Stimulated activated CD4-positive, alpha-beta T cell treated with anti-CD3 and anti-CD28 coated beads, TNF-alpha, amount 100 ng/mL, for 48 hours (primary cell): ENCODE data around the gene TBC1D5.
"Not testable (repeated sequence)": the region's sequence is repeated elsewhere in the genome, so short reads cannot be mapped to it uniquely, and the experiment has no call there.

ENCODE experiments used
- DNase-seq, 3 donors: peaks; one replicate each; pipeline ENCODE4 v3.0.0-alpha.2; 2020; ENCODE audit warnings: low read depth in 3 of 3

Gene TBC1D5

DNA sequence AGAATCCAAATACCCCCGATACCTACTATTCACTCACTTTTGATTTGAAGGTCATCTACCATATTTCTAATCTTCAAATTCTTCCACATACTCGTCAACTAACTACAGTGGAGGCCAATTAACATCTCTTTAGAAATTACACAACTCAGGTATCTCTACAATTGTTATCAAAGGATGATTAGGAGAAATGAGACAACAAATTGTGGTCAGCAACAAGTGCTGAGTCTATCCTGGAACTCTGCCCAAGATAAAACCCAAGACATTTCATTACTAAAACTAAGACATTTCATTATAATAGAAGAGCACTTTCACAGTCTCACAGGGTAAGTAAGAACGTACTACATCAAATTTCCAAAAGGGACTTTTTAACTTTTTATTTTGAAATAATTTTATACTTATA lies 100.0 kb downstream of the TBC1D5 start:
- DNase-seq, result no peak

DNA sequence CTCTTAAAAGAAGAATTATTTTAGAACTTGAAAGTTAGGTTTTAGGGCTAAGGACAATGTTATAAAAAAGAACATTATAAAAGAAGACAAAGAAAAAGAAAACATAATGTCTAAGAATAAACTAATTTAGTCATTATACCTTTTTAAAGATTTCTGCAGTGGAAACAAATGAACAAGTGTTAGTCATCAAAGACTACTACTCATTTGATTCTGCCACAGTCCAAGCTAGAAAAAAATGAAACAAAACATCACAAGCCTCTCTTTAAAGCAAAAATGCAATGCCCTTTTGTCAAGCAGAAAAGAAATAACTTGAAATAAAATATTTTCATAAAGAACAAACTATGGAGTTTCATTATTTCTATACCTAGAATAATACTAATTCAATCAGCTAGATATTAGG lies 102.0 kb downstream of the TBC1D5 start:
- no peak for DNase-seq

DNA sequence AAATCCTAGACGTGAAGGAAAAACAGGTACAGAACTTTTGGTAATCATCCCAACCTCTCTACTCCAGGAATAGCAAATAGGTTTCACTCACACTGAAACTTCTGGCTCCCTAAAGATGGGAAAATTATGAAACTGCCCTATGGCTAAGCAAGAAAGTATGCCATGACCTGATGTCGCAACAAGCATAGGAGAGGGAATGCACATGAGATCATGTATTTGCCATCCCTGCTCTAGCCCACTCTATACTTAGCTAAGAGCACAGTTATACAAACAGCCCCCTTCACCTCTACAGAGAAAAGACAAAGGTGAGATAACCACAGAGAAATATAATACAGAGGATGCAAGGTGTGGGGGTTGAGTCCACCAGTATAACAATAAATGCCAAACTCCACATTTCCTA lies 102.7 kb downstream of the TBC1D5 start:
- no peak for DNase-seq

DNA sequence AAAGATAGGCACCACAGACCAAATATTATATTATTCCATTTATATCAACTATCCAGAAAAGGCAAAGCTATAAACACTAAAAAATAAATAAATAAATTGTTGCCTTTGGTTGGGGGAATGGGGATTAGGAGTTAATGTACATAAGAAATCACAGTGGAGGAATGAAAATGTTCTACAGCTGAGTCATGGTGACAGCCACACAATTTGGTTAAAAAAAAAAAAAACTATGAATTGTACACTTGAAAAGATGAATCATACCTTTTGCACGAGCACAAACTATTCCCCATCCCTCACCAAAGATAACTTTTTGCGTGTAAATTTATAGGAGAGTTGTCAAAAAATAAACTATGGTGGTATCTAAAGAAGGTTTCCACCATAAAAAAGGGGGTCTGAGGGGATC lies 103.2 kb downstream of the TBC1D5 start:
- DNase-seq, result no peak

DNA sequence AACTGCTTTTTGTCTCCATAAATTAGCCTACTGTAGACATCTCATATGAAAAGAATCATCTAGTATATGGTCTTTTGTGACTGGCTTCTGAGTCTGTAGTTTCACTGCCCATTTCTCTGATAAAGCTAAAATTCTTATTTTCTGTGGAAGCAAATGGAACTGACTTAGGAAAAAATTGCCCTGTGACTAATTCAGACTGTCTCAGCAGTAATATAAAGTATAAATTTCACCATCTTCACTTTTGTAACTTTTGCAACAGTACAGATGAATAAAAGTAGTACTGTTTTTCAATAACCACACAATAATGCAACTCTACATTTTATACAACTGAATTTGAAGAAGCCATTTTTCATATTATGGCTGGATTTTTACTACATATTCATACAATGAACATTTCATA lies 104.1 kb downstream of the TBC1D5 start:
- DNase-seq, result no peak

DNA sequence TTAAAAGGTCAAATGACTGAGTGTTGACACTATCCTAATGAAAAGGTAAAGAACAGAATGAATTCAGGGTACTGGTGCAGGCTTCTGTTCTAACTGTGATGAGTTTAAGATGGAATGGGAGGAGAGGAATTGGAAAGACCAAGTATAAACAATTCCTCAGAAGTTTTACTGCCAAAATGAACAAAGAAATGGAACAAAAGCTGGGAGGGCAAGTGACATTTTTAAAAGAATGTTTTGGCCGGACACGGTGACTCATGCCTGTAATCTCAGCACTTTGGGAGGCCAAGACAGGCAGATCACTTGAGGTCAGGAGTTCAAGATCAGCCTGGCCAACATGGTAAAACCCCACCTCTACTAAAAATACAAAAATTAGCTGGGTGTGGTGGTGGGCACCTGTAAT lies 106.8 kb downstream of the TBC1D5 start:
- not testable (repeated sequence) for DNase-seq

DNA sequence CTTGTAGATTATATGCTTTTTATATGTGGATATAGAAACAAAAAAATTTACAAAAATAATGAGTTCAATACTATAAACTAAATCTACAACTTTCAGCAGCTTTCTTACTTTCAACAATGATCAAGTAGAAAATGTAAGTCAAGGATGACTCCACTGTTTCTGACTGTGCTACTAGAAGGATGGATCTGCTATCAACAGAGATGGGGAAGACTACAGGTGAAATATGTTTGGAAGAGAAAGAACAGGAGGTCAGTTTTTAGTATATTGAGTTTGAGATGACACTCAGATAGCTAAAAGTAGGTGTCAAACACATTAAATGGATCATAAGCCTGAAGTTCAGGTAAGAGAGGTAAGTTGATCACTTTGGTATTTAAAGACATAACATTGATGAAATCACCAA lies 107.5 kb downstream of the TBC1D5 start:
- DNase-seq, result no peak

DNA sequence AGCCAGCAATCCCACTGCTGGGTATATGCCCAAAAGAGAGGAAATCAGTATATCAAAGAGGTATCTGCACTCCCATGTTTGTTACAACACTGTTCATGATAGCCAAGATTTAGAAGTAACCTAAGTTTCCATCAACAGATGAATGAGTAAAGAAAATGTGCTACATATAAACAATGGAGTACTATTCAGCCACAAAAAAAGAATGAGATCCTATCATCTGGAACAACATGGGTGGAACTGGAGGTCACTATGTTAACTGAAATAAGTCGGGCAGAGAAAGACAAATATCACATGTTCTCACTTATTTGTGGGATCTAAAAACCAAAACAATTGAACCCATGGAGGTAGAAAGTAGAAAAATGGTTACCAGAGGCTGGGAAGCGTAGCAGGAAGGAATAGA lies 108.2 kb downstream of the TBC1D5 start:
- DNase-seq, result no peak

DNA sequence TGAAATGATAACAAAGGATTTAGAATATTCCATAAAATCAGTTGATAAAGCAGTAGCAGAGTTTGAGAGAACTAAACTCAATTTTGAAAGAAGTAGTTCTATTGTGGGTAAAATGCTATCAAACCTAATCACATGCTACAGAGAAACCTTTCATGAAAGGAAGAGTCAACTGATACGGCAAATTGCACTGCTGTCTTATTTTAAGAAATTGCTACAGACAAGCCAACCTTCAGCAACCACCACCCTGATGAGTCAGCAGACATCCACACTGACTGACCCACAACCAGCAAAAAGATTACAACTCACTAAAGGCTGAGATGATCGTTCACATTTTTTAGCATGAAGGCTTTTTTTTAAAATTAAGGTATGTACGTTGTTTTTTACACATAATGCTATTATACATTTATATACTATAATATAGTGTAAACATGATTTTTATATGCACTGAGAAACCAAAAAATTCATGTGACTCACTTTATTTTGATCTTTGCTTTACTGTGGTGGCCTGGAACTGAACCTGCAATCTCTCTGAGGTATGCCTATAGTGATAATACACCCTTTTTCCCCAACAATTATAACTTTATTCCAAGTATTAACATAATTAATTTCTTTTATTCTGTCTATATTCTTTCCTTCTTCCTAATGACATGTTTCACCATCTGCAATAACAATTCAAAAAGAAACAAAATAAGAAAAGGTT lies 109.9 kb downstream of the TBC1D5 start:
- DNase-seq, result peak in 1 of 3 donors; percentile 6

DNA sequence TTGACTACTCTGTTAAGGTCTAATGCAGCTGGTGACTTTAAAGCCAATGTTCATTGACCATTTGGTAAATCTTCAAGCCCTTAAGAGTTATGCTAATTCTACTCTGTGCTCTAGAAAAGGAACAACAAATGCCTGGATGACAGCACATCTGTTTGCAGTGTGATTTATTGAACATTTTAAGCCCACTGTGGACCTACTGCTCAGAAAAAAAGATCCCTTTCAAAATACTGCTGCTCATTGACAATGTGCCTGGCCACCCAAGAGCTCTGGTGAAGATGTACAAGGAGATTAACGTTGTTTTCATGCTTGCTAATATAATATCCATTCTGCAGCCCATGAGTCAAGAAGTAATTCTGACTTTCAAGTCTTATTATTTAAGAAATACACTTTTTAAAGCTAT lies 110.8 kb downstream of the TBC1D5 start:
- no peak for DNase-seq

DNA sequence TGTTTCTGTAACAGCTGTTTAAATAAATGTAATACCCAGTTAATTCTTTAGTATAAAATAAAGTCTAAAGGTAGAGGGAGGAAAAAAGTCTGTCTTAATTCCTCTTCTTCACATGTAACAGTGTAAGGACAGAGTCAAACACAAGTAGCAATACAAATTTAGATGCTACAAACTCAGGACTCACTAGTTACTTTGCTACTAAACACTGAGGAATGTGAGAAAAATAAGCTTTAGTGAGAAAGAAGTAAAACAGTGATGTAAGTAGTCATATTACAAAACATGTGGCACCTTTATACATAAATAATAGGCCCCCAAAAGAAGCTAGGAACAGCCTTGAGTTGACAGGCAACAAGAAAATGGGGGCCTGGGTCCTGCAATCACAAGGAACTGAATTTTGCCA lies 113.0 kb downstream of the TBC1D5 start:
- DNase-seq, result no peak

DNA sequence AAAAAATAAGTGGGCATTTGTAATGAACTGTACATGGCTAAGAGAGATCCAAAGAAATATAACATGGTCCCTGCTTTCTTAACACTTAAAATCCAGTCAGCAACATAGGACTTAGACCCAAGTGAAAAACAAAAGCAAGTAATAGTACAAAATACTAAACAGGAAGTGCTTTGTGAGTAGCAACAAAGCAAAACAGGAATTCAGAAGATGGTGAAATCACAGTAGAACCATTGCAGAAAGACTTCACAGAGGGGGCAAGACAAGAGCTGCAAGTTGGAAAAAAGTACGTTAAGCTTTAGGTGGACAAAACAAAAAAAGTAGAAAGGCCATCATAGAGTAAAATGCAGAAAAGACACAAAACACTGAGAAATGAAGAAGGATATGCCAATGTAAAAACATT lies 116.0 kb downstream of the TBC1D5 start:
- DNase-seq, result no peak

DNA sequence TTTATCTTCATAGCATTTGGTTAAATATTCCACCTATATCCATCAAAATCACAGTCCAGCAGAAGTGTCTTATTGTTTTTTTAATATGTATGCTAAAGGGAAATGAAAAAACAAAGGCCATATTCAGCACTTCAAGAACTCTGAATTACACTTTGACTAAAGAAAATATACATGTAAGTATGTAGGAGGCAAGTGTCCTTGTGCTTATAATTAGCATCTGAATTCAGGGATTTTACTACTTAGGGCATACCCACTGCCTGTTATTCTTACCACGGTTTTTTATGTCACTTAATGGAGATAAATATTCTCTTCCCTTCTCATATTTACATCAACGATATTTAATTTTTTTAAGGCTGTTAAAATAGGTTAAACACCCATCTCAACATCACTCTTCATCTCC lies 117.3 kb downstream of the TBC1D5 start:
- no peak for DNase-seq

DNA sequence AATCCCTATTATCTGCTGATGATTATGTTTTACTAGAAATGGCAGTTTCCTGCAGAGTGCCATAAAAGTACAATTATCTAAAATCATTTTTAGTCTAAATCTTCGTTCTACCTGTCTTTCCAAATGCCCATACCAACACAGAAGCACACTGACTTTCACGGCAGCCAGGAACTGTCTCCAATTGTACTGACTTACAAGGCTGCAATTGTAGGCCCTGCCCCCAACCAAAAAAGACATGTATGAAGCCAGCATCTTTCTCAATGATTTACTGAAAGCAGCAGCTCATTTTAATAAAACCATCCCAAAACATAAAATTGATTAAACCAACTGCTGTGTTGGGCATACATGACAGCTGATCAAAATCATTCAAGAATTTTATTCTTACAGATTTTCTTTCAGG lies 119.0 kb downstream of the TBC1D5 start:
- no peak for DNase-seq

DNA sequence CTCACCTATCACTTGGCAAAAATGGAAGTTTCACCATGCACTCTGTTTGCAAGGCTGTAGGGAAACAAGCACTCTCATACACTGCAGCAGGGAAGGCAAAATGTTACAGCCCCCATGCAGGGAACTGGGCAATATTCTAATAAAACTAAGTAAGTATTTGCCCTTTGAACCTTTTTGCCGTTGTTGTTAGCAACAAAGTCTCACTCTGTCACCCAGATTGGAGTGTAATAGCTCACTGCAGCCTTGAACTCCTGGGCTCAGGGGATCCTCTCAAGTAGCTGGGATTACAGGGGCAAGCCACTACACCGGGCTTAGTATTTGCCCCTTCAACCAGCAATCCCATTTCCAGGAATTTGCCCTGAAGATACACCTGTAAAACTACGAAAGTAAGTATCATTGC lies 122.5 kb downstream of the TBC1D5 start:
- DNase-seq, result no peak

DNA sequence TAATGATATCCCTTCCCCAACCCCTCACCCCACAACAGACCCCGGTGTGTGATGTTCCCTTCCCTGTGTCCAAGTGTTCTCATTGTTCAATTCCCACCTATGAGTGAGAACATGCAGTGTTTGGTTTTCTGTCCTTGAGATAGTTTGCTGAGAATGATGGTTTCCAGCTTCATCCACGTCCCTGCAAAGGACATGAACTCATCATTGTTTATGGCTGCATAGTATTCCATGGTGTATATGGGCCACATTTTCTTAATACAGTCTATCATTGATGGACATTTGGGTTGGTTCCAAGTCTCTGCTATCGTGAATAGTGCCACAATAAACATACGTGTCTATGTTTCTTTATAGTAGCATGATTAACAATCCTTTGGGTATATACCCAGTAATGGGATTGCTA lies 129.4 kb downstream of the TBC1D5 start:
- DNase-seq, result not testable (repeated sequence)

DNA sequence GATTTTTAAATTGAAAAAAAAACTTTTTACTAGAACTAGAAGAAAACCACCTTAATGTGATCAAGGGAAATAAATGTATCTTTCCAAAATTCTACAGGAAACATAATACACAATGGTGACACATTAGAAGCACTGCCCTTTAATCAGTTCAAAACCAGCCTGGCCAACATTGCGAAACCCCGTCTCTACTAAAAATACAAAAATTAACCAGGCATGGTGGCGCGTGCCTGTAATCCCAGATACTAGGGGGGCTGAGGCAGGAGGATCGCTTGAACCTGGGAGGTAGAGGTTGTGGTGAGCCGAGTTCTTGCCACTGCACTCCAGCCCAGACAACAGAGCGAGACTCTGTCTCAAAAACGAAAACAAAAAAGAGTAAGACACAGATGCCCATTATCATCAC lies 134.5 kb downstream of the TBC1D5 start:
- DNase-seq, result no peak

DNA sequence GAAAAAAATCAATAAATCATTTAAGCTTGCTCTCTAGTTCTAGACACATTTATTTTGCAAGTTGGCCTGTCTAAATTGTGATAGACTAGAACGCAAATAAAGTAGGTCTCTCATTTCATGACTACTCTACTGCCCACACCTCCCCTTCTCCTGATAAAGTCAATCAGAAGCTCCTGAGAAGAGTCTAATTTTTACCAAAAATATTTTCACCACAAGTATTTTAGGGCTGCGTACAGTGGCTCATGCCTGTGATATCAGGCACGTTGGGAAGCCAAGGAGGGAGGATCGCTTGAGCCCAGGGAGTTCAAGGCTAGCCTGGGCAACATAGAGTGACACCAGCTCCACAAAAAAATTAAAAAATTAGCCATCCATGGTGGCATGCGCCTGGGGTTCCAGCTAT lies 136.5 kb downstream of the TBC1D5 start:
- DNase-seq, result no peak

DNA sequence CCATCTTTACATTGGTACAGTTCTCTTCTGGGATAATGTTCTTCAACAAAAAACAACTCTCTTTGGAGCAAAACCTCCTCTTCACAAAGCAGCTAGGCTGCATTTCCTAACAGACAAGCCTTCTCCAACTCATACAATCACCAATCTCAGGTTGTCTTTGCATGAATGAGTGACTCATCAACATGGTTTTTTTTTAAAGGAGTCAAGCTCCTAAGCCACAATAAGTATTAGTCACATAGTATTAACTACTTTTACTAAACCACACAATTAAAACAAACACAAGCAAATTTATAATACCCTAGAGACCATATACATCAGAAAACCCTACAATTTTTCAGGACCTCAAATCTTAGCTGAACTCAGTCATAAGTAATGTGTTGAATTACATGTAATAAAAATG lies 137.4 kb downstream of the TBC1D5 start:
- no peak for DNase-seq

DNA sequence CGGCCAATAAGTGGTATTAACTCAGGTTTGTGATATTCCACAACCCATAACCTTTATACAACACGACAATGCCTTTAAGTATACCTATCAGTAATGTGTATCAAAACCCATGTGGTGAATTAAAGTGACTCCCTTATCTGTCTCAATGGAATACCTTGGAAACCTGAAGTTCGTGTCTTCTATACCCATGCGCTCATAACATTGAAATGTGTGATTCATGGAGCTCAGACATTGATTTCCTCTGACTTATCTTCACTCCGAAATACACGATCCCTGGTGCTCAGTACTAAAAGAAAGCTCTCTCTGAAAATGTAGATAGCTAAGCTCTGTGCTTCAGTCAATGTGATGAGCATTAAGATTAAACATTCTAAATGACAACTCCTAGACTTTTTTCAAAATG lies 140.3 kb downstream of the TBC1D5 start:
- DNase-seq, result no peak

DNA sequence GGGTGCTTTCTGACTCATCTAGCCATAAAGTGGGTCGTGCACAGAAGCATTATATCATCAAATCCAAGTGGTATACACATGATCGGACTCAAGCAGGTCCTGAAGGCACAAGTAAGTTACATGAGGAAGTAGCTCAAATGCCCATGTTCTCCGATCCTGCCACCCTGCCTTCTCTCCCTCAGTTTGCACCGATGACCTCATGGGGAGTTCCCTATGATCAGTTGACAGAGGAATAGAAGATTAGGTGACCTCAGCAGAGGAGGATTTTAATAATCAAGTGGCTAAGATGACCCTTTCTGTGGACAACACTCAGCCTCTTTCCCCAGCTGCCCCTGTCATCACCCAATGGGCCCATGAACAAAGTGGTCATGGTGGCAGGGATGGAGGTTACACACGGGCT lies 149.5 kb downstream of the TBC1D5 start:
- no peak for DNase-seq

DNA sequence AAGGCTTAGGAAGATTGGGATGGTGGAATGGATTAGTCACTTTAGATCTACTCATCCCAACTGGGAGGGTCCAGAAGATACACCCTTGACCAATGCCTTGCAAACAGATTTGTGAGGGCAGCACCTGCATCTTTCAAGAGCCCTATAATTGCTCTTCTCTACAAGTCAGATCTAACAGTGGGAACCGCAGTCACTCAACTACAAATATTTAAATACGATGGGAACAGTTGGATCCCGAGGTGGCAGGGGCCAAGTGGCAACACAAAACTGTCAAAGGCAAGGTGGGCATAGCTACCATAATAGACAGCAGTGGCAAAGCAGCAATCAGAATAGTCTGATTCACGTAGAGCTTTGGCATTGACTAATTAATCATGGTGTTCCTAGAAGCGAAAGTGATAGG lies 152.0 kb downstream of the TBC1D5 start:
- DNase-seq, result no peak

DNA sequence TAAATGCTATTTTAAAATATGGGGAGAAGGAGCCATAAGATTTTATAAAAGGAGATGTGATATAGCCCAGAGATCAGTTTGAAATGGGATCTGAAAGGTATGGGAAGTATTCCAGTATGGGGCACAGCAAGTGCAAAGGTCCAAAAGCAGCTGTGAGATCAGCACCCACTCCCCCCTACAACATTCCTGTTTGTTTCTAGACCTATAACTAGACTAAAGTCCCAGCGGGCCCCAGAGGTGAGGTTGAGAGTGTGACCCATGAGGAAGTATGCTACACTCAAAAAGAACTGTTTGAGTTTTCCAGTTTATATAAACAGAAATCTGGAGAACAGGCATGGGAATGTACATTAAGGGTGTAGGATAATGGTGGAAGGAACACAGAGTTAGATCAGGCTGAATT lies 152.5 kb downstream of the TBC1D5 start:
- no peak for DNase-seq

DNA sequence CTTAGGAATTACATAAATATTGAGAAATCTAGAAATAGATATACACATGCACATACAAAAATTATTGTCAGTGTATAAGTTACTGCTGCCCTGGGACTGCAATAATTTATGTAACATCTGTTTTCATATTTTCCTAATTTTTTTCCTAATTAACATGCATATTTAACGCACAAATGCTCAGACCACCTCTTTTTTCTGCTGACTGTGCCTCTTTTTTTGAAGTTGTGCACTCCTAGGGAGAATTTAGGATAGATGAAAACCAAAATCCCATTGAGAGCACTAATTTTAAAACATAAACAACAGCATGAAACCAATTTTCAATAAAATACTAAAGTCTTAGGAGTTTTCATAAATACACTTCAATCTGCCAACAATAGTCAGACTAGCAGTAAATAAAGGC lies 154.0 kb downstream of the TBC1D5 start:
- no peak for DNase-seq
